HepG2 (cell line): ENCODE data around the gene MT1A. TPM values are rescaled to one million over a fixed set of nuclear protein-coding genes. Genes with fewer than 3 reads are reported as not detected.

Source experiments
- CBX1 ChIP-seq: IDR thresholded peaks from one replicate; pipeline ENCODE4 v1.6.1; 2016; ENCODE audit warnings: antibody characterized with exemption, low read depth
- FOSL2 ChIP-seq: sonication (generic); formaldehyde crosslinking; IDR thresholded peaks from 2 replicates; pipeline ENCODE4 v1.4.0; 2020; ENCODE audit warnings: missing genetic modification reagents
- HCFC1 ChIP-seq: fragments of 150-350 bp; IDR thresholded peaks from 2 replicates; pipeline ENCODE4 v1.6.1; 2014; ENCODE audit warnings: low read depth, low read length
- MAZ ChIP-seq, 2 experiments: sonication (generic) in 1 of 2; formaldehyde crosslinking in 1 of 2; IDR thresholded peaks; 2 replicates each; pipeline versions ENCODE4 v1.5.0 to v1.6.1; 2012 to 2020; ENCODE audit warnings: low read depth in 2 of 2, mild to moderate bottlenecking in 2 of 2, borderline replicate concordance in 1 of 2, improper control_type of control experiment in 1 of 2, low read length in 1 of 2, missing genetic modification reagents in 1 of 2, moderate library complexity in 1 of 2
- MXI1 ChIP-seq: IDR thresholded peaks from 3 replicates; pipeline ENCODE4 v1.6.1; 2012; ENCODE audit warnings: low read depth, low read length, inconsistent platforms, borderline replicate concordance
- NFKB2 ChIP-seq: sonication (generic); formaldehyde crosslinking; IDR thresholded peaks from 2 replicates; pipeline ENCODE4 v1.4.0; 2020; ENCODE audit warnings: missing genetic modification reagents, borderline replicate concordance
- PITX1 ChIP-seq: sonication (generic); formaldehyde crosslinking; IDR thresholded peaks from 2 replicates; pipeline ENCODE4 v1.5.1; 2020; ENCODE audit warnings: mild to moderate bottlenecking, missing genetic modification reagents
- POLR2AphosphoS2 ChIP-seq: IDR thresholded peaks from 2 replicates; pipeline ENCODE4 v1.6.1; 2011; ENCODE audit warnings: low read depth, low read length, improper control_type of control experiment
- ZKSCAN5 ChIP-seq: sonication (generic); formaldehyde crosslinking; IDR thresholded peaks from 2 replicates; pipeline ENCODE4 v1.5.1; 2020; ENCODE audit warnings: mild to moderate bottlenecking, missing genetic modification reagents
- ZNF256 ChIP-seq: sonication (generic); formaldehyde crosslinking; conservative IDR thresholded peaks from 2 replicates; pipeline ENCODE4 v1.4.0; 2020; ENCODE audit warnings: missing genetic modification reagents
- ZNF431 ChIP-seq: sonication (generic); formaldehyde crosslinking; IDR thresholded peaks from 2 replicates; pipeline ENCODE4 v1.9.0; 2022; ENCODE audit warnings: missing genetic modification reagents, low read depth, mild to moderate bottlenecking, borderline replicate concordance
- ZNF607 ChIP-seq: sonication (generic); formaldehyde crosslinking; IDR thresholded peaks from 2 replicates; pipeline ENCODE4 v1.5.1; 2020; ENCODE audit warnings: missing genetic modification reagents, mild to moderate bottlenecking, borderline replicate concordance
- polyA plus RNA-seq, 8 experiments: library from polyadenylated mRNA; depleted of rRNA in 3 of 8; stranded (reverse) in 7 of 8; unstranded in 1 of 8; fragments of >200 nt; fragmentation: Illumina TruSeq in 4 of 8; extraction: Trizol in 4 of 8; gene quantifications; 2 replicates each; pipeline versions ENCODE4 v1.2.1 to v1.2.3, GENCODE V29; 2011 to 2016; ENCODE audit warnings: low read depth in 4 of 8, missing spikeins in 1 of 8, mixed read lengths in 1 of 8; ENCODE audit not compliant: insufficient read depth in 1 of 8
- total RNA-seq, 5 experiments: library from RNA; depleted of rRNA; stranded (reverse); fragments of >200 nt; fragmentation: Illumina TruSeq; extraction: Trizol; gene quantifications; 2 replicates each; pipeline ENCODE4 v1.2.3, GENCODE V29; 2016; ENCODE audit warnings: low read depth in 1 of 5
- TF ChIP-seq, protein P1 (sequence below): sonication (generic); formaldehyde crosslinking; IDR thresholded peaks from 2 replicates; pipeline ENCODE4 v1.4.0; 2020; ENCODE audit warnings: missing genetic modification reagents, mild to moderate bottlenecking, borderline replicate concordance
- TF ChIP-seq, protein P2 (sequence below): sonication (generic); formaldehyde crosslinking; IDR thresholded peaks from 2 replicates; pipeline ENCODE4 v1.4.0; 2020; ENCODE audit warnings: low read depth, mild to moderate bottlenecking, missing genetic modification reagents
- TF ChIP-seq, protein P3 (sequence below): IDR thresholded peaks from 2 replicates; pipeline ENCODE4 v1.6.1; 2018; ENCODE audit warnings: missing genetic modification reagents, mild to moderate bottlenecking, missing compliant biosample characterization
- TF ChIP-seq, protein P4 (sequence below): sonication (generic); formaldehyde crosslinking; IDR thresholded peaks from 2 replicates; pipeline ENCODE4 v1.8.0; 2022; ENCODE audit warnings: missing genetic modification reagents, mild to moderate bottlenecking, inconsistent platforms, borderline replicate concordance
- TF ChIP-seq, protein P5 (sequence below): fragments of 450-650 bp; IDR thresholded peaks from 2 replicates; pipeline ENCODE4 v1.6.1; 2017; ENCODE audit warnings: mild to moderate bottlenecking

MT1A gene
- total and polyA plus RNA-seq, 2 of the 13 experiments (the other 11 are each of a cell fraction or from before 2014, with no cell fraction given): 8.3 to 10.4 TPM

DNA sequence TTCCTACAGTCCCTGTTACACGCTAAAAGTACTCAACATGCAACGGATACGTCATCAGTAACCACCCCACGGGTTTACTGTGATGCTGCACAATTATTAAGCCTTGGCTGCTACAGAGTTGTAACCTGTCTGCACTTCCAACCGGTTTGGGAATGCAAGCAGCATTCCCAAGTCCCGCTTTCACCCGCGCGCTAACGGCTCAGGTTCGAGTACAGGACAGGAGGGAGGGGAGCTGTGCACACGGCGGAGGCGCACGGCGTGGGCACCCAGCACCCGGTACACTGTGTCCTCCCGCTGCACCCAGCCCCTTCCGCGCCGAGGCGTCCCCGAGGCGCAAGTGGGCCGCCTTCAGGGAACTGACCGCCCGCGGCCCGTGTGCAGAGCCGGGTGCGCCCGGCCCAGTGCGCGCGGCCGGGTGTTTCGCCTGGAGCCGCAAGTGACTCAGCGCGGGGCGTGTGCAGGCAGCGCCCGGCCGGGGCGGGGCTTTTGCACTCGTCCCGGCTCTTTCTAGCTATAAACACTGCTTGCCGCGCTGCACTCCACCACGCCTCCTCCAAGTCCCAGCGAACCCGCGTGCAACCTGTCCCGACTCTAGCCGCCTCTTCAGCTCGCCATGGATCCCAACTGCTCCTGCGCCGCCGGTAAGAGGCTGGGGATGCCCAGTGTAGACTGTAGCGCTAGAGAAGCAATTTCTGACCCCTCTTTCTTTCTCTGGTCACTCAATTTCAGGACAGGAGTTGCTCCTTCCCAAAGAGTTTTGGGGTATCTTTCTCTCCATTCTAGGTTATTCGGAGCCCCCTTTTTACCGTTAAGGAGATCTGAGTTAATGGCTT is 30.2 kb upstream of the MT1A start, which contains the start of gene MT2A (continued):
- TF ChIP-seq, protein P1, sequence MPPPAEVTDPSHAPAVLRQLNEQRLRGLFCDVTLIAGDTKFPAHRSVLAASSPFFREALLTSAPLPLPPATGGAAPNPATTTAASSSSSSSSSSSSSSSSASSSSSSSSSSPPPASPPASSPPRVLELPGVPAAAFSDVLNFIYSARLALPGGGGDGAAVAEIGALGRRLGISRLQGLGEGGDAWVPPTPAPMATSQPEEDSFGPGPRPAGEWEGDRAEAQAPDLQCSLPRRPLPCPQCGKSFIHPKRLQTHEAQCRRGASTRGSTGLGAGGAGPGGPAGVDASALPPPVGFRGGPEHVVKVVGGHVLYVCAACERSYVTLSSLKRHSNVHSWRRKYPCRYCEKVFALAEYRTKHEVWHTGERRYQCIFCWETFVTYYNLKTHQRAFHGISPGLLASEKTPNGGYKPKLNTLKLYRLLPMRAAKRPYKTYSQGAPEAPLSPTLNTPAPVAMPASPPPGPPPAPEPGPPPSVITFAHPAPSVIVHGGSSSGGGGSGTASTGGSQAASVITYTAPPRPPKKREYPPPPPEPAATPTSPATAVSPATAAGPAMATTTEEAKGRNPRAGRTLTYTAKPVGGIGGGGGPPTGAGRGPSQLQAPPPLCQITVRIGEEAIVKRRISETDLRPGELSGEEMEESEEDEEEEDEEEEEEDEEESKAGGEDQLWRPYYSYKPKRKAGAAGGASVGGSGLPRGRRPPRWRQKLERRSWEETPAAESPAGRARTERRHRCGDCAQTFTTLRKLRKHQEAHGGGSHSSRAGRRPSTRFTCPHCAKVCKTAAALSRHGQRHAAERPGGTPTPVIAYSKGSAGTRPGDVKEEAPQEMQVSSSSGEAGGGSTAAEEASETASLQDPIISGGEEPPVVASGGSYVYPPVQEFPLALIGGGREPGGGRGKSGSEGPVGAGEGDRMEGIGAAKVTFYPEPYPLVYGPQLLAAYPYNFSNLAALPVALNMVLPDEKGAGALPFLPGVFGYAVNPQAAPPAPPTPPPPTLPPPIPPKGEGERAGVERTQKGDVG: no peak
- TF ChIP-seq, protein P2, sequence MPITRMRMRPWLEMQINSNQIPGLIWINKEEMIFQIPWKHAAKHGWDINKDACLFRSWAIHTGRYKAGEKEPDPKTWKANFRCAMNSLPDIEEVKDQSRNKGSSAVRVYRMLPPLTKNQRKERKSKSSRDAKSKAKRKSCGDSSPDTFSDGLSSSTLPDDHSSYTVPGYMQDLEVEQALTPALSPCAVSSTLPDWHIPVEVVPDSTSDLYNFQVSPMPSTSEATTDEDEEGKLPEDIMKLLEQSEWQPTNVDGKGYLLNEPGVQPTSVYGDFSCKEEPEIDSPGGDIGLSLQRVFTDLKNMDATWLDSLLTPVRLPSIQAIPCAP: no peak
- TF ChIP-seq ZKSCAN5 (CRISPR knock-in tag): 0 out of 2 replicates have a peak, but pooled peaks have one; percentile 32
- peak; percentile 76; the same call in 1 of the 2 replicates for TF ChIP-seq MAZ (IDR thresholded peaks at IDR 0.05; ENCODE audit: borderline replicate concordance, low read depth, low read length)
- TF ChIP-seq MAZ (CRISPR knock-in tag; IDR thresholded peaks at IDR 0.05; ENCODE audit: low read depth): peak; percentile 92
- peak; percentile 82; the same call in 1 of the 2 replicates for TF ChIP-seq ZNF431 (CRISPR knock-in tag)
- 0 out of 2 replicates have a peak, but pooled peaks have one; percentile 0 for TF ChIP-seq ZNF256 (CRISPR knock-in tag)
- TF ChIP-seq CBX1: peak; percentile 37
- TF ChIP-seq HCFC1: peak; percentile 14; the same call in 1 of the 2 replicates
- TF ChIP-seq, protein P3, sequence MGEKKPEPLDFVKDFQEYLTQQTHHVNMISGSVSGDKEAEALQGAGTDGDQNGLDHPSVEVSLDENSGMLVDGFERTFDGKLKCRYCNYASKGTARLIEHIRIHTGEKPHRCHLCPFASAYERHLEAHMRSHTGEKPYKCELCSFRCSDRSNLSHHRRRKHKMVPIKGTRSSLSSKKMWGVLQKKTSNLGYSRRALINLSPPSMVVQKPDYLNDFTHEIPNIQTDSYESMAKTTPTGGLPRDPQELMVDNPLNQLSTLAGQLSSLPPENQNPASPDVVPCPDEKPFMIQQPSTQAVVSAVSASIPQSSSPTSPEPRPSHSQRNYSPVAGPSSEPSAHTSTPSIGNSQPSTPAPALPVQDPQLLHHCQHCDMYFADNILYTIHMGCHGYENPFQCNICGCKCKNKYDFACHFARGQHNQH (CRISPR knock-in tag): peak; percentile 79
- TF ChIP-seq, protein P4, sequence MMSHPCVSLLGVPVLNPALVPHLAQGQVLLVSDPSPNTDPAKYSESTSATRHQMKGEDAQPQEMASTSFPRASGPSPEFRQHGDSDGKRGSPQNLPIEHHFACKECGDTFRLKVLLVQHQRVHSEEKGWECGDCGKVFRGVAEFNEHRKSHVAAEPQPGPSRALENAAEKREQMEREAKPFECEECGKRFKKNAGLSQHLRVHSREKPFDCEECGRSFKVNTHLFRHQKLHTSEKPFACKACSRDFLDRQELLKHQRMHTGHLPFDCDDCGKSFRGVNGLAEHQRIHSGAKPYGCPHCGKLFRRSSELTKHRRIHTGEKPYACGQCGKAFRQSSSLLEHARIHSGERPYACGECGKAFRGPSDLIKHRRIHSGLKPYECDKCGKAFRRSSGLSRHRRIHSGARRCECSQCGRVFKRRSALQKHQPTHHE (CRISPR knock-in tag): peak; percentile 75; the same call in 1 of the 2 replicates
- TF ChIP-seq POLR2AphosphoS2: no peak
- peak; percentile 78; the same call in 1 of the 2 replicates for TF ChIP-seq NFKB2 (CRISPR knock-in tag)
- TF ChIP-seq ZNF607 (CRISPR knock-in tag): peak; percentile 89; the same call in 1 of the 2 replicates
- TF ChIP-seq MXI1: peak; percentile 96; the same call in 2 of the 3 replicates
- peak; percentile 94 for TF ChIP-seq FOSL2
- TF ChIP-seq, protein P5, sequence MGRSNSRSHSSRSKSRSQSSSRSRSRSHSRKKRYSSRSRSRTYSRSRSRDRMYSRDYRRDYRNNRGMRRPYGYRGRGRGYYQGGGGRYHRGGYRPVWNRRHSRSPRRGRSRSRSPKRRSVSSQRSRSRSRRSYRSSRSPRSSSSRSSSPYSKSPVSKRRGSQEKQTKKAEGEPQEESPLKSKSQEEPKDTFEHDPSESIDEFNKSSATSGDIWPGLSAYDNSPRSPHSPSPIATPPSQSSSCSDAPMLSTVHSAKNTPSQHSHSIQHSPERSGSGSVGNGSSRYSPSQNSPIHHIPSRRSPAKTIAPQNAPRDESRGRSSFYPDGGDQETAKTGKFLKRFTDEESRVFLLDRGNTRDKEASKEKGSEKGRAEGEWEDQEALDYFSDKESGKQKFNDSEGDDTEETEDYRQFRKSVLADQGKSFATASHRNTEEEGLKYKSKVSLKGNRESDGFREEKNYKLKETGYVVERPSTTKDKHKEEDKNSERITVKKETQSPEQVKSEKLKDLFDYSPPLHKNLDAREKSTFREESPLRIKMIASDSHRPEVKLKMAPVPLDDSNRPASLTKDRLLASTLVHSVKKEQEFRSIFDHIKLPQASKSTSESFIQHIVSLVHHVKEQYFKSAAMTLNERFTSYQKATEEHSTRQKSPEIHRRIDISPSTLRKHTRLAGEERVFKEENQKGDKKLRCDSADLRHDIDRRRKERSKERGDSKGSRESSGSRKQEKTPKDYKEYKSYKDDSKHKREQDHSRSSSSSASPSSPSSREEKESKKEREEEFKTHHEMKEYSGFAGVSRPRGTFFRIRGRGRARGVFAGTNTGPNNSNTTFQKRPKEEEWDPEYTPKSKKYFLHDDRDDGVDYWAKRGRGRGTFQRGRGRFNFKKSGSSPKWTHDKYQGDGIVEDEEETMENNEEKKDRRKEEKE: no peak
- no peak for TF ChIP-seq PITX1 (CRISPR knock-in tag)
